Coronary artery (tissue), 2 donors: ENCODE measurements around the gene MLLT6.

ENCODE experiments used
- DNase-seq: peaks from one replicate; pipeline ENCODE4 v3.0.0-alpha.2; 2017; ENCODE audit warnings: low spot score
- H3K27ac ChIP-seq, 2 donors: fragments of 200-600 bp; sonication (generic); one replicate each; pipeline ENCODE4 v1.5.1; 2016 to 2019
- H3K4me3 ChIP-seq: fragments of 200-600 bp; sonication (generic); 2 replicates; pipeline ENCODE4 v1.5.1; 2016; ENCODE audit warnings: mild to moderate bottlenecking, moderate library complexity
- CTCF ChIP-seq: fragments of 200-600 bp; sonication (generic); IDR thresholded peaks from one replicate; pipeline ENCODE4 v1.5.1; 2019; ENCODE audit warnings: antibody characterized with exemption

MLLT6 gene

GRCh38 chr17:38671939-38672720 lies 32.9 kb upstream of the MLLT6 start:
- DNase-seq, result no peak
- no peak overlapping the region for H3K27ac ChIP-seq
- TF ChIP-seq CTCF, result no peak
- no peak overlapping the region for H3K4me3 ChIP-seq

- TF ChIP-seq CTCF, result no peak
- Histone ChIP-seq H3K27ac (no peak overlapping the region), H3K4me3 (peak overlapping the region; percentile 74)
- DNase-seq, result no peak
These were observed 32.0 kb upstream of the MLLT6 start for GRCh38 chr17:38672788-38673706.

GRCh38 chr17:38673707-38674013 lies 31.4 kb upstream of the MLLT6 start:
- TF ChIP-seq CTCF, result no peak
- no peak for DNase-seq
- no peak overlapping the region for H3K27ac ChIP-seq
- H3K4me3 ChIP-seq, result peak overlapping the region; percentile 74

GRCh38 chr17:38674014-38674748 lies 30.9 kb upstream of the MLLT6 start:
- Histone ChIP-seq H3K27ac (no peak overlapping the region), H3K4me3 (peak overlapping the region; percentile 74)
- no peak for TF ChIP-seq CTCF
- DNase-seq, result no peak

- no peak for TF ChIP-seq CTCF
- DNase-seq, result peak; percentile 86
- Histone ChIP-seq H3K27ac (no peak within 1 kb of the TSS), H3K4me3 (peak within 1 kb of the TSS; percentile 74)
These were observed 30.1 kb upstream of the MLLT6 start, which contains the start of gene EPOP for GRCh38 chr17:38674749-38675615. EPOP (minus strand) TSS chr17:38674957; CDS start chr17:38674495, 462 bp downstream.
